HG03060 (cell line): Measurements from ENCODE around the gene PLEKHM3.
A peak's percentile ranks its signal among the peaks of the same experiment; 100 is the strongest.
"Not testable (repeated sequence)": the region's sequence is repeated elsewhere in the genome, so short reads cannot be mapped to it uniquely, and the experiment has no call there.

Source experiments
- ATAC-seq: cut with Tn5 transposase; IDR thresholded peaks from one replicate; pipeline ENCODE4 v1.9.1; 2021; ENCODE audit warnings: low read depth, moderate number of reproducible peaks; ENCODE audit not compliant: unreplicated experiment

PLEKHM3 gene

DNA sequence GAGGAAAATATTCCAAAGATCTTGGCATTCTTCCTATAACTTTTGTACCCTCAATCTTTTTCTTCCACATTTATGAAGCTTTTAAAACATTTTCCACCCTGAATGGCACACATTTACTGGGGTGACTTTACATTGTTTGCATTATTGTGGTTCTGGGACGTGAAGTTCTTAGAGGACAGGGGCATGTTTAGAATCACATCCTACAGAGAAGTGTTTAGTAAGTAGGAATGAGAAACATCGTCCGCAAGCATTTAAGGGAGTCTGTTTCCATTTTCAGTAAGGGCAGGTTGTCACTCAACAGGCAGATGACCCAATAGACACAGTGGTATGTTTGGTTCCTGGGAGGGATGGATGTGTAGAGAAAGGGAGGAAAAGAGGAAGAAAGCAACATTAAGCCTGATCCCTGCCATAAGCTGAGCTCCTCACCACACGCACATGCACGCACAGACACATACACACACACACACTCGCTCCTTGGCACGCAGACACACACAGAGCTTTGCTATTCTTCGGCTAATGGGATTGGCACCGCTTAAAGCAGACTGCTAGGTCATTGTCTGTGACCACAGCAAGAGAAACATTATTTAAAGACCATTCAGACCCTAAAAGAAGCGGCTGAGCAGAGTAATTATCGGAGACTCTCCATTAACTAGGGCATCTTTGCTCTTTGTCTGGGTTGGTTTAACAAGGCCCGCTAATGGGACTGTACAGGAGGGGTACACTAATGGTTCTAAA lies 14.2 kb upstream of the PLEKHM3 start:
- no peak for ATAC-seq

- ATAC-seq: no peak
Observed at GRCh38 chr2:208037564-208038487, 12.5 kb upstream of the PLEKHM3 start.

- no peak for ATAC-seq
Observed at GRCh38 chr2:208036357-208036756, 11.0 kb upstream of the PLEKHM3 start.

- no peak for ATAC-seq
Observed at GRCh38 chr2:208034503-208035140, 9.3 kb upstream of the PLEKHM3 start.

DNA sequence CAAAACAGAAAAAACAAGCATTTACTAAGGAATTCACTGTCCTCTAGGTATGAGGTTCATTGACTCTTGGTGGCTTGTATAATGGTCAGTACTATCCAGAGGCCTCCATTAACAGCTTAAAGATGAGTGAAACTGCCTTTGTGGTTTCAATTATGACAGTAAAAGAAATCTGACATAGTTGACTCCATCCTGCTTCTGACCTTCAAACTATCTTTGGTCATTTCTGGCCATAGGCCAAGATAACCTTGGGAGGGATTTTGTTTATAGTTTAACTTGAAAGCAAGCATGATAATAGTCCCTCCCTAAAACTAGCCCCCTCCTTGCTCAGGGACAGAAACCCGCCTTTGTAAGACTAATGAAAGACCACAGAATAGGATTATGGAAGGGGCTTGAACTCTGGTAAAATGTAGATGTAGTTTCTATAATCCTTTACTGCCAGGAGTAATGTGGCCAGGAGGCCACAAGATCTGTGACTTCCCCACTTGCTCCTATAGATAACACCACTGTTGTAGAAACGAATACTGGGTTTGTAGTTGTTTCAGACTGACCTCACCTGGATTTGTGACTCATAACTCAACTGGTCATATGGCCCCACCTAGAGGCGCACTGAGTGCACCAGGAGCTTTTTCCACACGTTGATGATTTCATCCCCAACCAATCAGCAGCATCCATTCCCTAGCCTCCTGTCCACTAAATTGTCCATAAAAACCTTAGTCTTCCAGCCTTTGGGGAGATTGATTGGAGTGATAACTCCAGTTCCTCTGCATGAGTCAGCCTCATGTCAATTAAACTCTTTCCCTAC lies 8.6 kb upstream of the PLEKHM3 start:
- ATAC-seq: peak; percentile 73

GRCh38 chr2:208031608-208032019 lies 6.3 kb upstream of the PLEKHM3 start:
- no peak for ATAC-seq

DNA sequence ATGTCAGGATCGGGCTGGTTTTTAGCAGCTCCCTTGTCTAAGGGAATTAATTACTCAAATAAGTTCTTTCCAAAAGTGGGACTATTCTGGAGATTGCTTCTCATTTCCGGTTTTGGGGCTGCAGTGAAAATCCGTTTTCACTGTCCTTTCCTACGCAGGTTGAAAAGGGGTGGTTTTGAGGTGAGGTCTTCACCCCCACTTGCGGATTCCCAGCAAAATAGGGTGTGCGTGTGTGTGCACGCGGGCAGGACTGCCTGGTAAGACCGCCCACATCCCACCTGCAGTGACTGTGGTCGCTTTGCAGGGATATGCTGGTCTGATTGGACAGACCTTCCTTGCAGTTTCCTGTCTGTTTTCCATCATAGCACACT lies 472 bp upstream of the PLEKHM3 start:
- no peak for ATAC-seq

- no peak for ATAC-seq
Observed at GRCh38 chr2:208024091-208024490, 1.2 kb downstream of the PLEKHM3 start.

GRCh38 chr2:208020253-208020652 lies 5.1 kb downstream of the PLEKHM3 start:
- ATAC-seq: no peak

DNA sequence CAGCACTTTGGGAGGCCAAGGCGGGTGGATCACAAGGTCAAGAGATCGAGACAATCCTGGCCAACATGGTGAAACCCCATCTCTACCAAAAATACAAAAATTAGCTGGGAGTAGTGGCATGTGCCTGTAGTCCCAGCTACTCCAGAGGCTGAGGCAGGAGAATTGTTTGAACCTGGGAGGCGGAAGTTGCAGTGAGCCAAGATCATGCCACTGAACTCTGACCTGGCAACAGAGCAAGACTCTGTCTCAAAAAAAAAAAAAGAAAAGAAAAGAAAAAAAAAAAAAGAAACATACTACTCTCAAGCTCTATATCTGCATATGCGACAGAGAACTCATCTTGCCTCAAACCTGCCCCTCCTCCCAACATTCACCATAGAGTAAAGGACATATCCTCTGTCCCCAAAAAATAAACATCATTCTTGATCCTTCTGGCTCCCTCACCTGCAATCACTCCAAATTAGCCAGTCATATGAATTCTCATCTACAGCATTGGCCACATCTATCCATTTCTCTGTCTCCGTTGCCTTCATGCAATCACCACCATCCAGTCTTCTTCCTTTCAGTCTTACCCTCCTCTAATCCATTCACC lies 7.1 kb downstream of the PLEKHM3 start:
- not testable (repeated sequence) for ATAC-seq

DNA sequence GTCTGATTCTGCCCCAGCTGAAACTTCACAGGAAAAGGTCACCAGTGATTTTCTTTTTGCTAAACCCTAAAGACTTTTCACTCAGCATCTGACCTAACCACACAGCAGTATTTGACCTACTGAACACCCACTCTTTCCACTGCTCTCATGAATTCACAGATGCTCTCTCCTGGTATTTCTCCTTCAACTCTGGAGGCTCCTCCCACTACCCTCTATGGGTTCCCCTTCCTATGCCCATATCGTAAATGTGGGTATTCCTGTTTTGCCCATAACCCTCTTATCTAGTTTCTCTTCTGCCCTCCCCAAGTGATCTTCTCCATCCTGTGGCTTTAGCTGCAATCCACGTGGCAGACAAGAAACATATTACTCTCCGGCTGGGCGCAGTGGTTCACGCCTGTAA lies 7.6 kb downstream of the PLEKHM3 start:
- ATAC-seq: no peak

- ATAC-seq: no peak
Observed at GRCh38 chr2:208015475-208015874, 9.9 kb downstream of the PLEKHM3 start.

GRCh38 chr2:208013285-208014178 lies 11.8 kb downstream of the PLEKHM3 start:
- no peak for ATAC-seq

DNA sequence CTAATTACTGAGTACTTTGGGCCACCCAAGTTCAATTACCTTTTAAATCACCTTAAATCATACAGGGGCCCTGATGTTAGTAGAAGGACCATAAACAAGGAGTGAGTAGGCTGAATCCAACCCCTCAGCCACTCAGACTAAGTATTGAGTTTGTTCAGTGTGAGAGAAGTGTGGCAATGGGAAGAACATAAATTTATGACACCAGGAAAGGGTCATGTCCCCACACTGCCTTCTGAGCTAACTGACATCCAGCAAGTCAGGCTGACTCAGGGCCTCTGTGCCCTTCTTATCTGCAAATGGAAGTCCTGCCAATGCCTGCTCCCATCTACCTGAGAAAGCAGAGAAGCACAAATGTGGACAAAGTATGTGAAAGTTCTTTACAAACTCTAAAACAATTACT lies 12.9 kb downstream of the PLEKHM3 start:
- ATAC-seq: no peak

- no peak for ATAC-seq
Observed at GRCh38 chr2:208010506-208010905, 14.8 kb downstream of the PLEKHM3 start.

DNA sequence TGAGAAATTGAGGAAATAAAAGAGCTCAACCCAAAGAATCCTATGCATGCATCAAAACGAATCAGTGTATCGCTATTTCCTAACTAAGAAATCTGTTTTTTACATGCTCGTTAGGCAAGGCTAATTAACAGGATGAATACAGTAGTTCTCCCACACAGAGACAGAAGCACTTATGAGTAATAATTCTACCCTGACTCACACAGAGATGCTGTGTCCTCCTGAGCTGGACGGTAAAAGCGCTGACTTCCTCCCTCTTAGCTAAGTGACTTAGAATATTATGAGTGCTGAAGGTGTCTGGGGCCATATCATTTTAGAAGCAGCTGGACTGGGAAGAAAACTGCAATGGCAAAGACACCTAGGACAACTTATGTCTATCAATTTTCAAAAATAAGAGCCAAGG lies 18.5 kb downstream of the PLEKHM3 start:
- ATAC-seq: no peak

DNA sequence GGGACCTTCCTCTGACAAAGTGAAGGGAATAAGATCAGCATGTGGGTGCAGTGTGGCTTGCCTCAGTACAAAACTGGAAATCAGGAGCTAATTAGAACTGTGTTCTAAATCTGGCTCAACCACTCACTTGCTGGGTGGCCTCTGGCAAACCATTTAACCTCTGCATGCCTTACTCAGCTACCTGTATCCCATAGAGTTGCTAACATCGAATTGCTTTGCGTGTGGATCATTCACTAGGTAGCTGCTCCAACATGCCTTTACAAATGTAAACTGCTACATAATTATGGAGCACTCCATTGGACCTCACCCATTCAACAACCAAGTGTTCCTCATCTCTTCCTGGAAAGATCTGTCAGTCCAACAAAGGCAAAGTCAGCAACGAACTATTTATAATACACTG lies 19.0 kb downstream of the PLEKHM3 start:
- ATAC-seq: no peak

GRCh38 chr2:208001924-208002323 lies 23.4 kb downstream of the PLEKHM3 start:
- no peak for ATAC-seq
